ENCODE data around the gene PGAP3. TPM values are rescaled to one million over a fixed set of nuclear protein-coding genes. Genes with fewer than 3 reads are reported as not detected.

PGAP3 gene
- total RNA-seq, 2 donors from 2014 or later: 22.6 to 29.3 TPM

DNA sequence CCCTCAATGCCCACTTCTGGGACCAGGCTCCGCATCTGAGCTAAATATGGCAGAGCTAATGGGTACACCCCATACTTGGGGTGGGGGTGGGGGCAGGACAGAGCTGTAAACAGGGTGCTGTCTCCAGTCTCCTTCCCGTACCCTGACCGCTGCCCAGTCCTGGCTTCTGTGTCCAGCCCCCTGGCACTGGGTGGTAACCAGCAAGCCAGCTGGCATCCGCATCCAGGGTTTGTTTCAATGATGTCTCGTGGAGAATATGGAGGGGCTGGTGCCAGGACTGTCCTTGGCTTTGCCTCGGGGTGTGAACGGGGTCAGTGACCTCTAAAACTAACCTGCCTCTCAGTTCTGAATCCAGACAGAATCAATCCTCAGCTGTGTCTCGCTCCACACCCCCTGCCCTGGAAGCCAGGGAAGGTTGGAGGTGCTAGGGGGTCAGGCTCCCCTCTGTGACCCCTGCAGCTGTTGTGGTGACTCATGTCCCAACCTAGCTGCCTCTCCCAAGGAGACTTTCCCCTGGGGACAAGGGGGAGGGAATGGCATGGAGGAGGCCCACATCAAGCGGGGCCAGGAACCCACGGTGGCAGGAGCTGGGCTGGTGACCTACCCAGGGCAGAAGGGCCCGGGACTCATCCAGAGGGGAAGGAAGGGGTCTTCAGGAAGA, 21.1 kb downstream of the PGAP3 start:
- Mint-ChIP-seq H3K4me1 (peaks cover 11% of the 10 kb centered on the region), H3K36me3 (ENCODE audit: low read depth) (no peaks in the 10 kb centered on the region), H3K27ac (no peak overlapping the region), H3K9me3 (no peaks in the 10 kb centered on the region), H3K27me3 (ENCODE audit: insufficient read depth) (peaks cover 59% of the 10 kb centered on the region), H3K4me3 (peak overlapping the region; percentile 40)
- peaks cover 5% of the 10 kb centered on the region for H3K36me3 ChIP-seq (ENCODE audit: control insufficient read depth, insufficient read depth, low read length)
- no peak overlapping the region for H3K9ac ChIP-seq (ENCODE audit: extremely low read depth, low read length, poor library complexity, severe bottlenecking)
- no peaks in the 10 kb centered on the region for H3K9me3 ChIP-seq (ENCODE audit: control insufficient read depth, low read length)
- TF ChIP-seq CTCF (conservative IDR thresholded peaks at IDR 0.05): no peak
- 84 to 86% methylated on average over 6 to 11 of the region's 11 CpGs for WGBS, 2 experiments (ENCODE audit: insufficient coverage in 1 of 2, insufficient read length in 1 of 2)
- H3K27ac ChIP-seq (ENCODE audit: low read depth, low read length): no peak overlapping the region
- no peaks in the 10 kb centered on the region for H3K4me1 ChIP-seq (ENCODE audit: control insufficient read depth, insufficient read depth, low read length)
- H3K27me3 ChIP-seq (ENCODE audit: control insufficient read depth, insufficient read depth, low read length, poor library complexity, severe bottlenecking): peaks cover 50% of the 10 kb centered on the region
- no peak for DNase-seq
- H3K4me3 ChIP-seq (ENCODE audit: low read length): no peak overlapping the region

DNA sequence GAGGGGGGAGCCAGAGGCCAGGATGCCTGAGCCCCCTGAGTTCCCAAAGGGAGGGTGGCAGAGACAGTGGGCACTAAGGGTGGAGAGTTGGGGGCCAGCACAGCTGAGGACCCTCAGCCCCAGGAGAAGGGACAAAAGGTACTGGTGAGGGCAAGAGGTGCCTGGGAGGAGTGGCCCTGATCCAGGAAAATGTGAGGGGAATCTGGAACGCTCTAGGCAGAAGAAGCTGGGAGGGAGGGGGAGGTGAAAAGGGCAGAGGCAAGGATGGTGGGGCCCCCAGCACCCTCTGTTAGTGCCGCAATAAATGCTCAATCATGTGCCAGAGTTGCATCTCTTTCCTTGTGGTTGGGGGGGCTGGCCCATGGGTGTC, 21.6 kb downstream of the PGAP3 start:
- WGBS, 2 experiments (ENCODE audit: insufficient coverage in 1 of 2, insufficient read length in 1 of 2): 75 to 93% methylated on average over 2 of the region's 2 CpGs
- no peak overlapping the region for H3K9ac ChIP-seq (ENCODE audit: extremely low read depth, low read length, poor library complexity, severe bottlenecking)
- Mint-ChIP-seq H3K36me3 (ENCODE audit: low read depth) (peaks cover 3% of the 10 kb centered on the region), H3K4me1 (peaks cover 11% of the 10 kb centered on the region), H3K4me3 (no peak overlapping the region), H3K9me3 (no peaks in the 10 kb centered on the region), H3K27me3 (ENCODE audit: insufficient read depth) (peaks cover 59% of the 10 kb centered on the region), H3K27ac (no peak overlapping the region)
- no peaks in the 10 kb centered on the region for H3K9me3 ChIP-seq (ENCODE audit: control insufficient read depth, low read length)
- peaks cover 48% of the 10 kb centered on the region for H3K27me3 ChIP-seq (ENCODE audit: control insufficient read depth, insufficient read depth, low read length, poor library complexity, severe bottlenecking)
- H3K4me3 ChIP-seq (ENCODE audit: low read length): no peak overlapping the region
- no peak for DNase-seq
- no peaks in the 10 kb centered on the region for H3K4me1 ChIP-seq (ENCODE audit: control insufficient read depth, insufficient read depth, low read length)
- H3K27ac ChIP-seq (ENCODE audit: low read depth, low read length): no peak overlapping the region
- peaks cover 7% of the 10 kb centered on the region for H3K36me3 ChIP-seq (ENCODE audit: control insufficient read depth, insufficient read depth, low read length)
- no peak for TF ChIP-seq CTCF (conservative IDR thresholded peaks at IDR 0.05)

DNA sequence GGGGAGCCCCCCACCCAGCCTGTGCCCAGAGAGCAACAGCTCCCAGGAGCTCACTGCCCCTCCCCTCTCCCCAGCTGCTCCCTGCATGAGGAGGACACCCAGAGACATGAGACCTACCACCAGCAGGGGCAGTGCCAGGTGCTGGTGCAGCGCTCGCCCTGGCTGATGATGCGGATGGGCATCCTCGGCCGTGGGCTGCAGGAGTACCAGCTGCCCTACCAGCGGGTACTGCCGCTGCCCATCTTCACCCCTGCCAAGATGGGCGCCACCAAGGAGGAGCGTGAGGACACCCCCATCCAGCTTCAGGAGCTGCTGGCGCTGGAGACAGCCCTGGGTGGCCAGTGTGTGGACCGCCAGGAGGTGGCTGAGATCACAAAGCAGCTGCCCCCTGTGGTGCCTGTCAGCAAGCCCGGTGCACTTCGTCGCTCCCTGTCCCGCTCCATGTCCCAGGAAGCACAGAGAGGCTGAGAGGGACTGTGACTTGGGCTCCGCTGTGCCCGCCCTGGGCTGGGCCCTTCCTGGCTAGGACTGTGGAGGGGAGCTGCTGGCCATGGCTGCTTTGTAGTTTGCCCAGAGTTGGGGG, 22.1 kb downstream of the PGAP3 start:
- peak; percentile 58 for TF ChIP-seq CTCF (conservative IDR thresholded peaks at IDR 0.05)
- H3K27me3 Mint-ChIP-seq (ENCODE audit: insufficient read depth): peaks cover 55% of the 10 kb centered on the region
- H3K9me3 Mint-ChIP-seq: no peaks in the 10 kb centered on the region
- H3K4me1 Mint-ChIP-seq: peaks cover 11% of the 10 kb centered on the region
- H3K9ac ChIP-seq (ENCODE audit: extremely low read depth, low read length, poor library complexity, severe bottlenecking): no peak overlapping the region
- peaks cover 7% of the 10 kb centered on the region for H3K36me3 ChIP-seq (ENCODE audit: control insufficient read depth, insufficient read depth, low read length)
- no peaks in the 10 kb centered on the region for H3K9me3 ChIP-seq (ENCODE audit: control insufficient read depth, low read length)
- DNase-seq: peak; percentile 85
- 83 to 88% methylated on average over 6 to 17 of the region's 17 CpGs for WGBS, 2 experiments (ENCODE audit: insufficient coverage in 1 of 2, insufficient read length in 1 of 2)
- H3K36me3 Mint-ChIP-seq (ENCODE audit: low read depth): peaks cover 6% of the 10 kb centered on the region
- H3K27me3 ChIP-seq (ENCODE audit: control insufficient read depth, insufficient read depth, low read length, poor library complexity, severe bottlenecking): peaks cover 43% of the 10 kb centered on the region
- H3K4me1 ChIP-seq (ENCODE audit: control insufficient read depth, insufficient read depth, low read length): no peaks in the 10 kb centered on the region
- no peak overlapping the region for H3K27ac ChIP-seq (ENCODE audit: low read depth, low read length)
- no peak overlapping the region for H3K27ac Mint-ChIP-seq
- H3K4me3 ChIP-seq (ENCODE audit: low read length): no peak overlapping the region
- H3K4me3 Mint-ChIP-seq: no peak overlapping the region
